ENCODE measurements around the gene PRR23A. TPM values are rescaled to one million over a fixed set of nuclear protein-coding genes. Genes with fewer than 3 reads are reported as not detected.

PRR23A gene
- total RNA-seq, 1 experiment from 2014 or later = not detected

DNA sequence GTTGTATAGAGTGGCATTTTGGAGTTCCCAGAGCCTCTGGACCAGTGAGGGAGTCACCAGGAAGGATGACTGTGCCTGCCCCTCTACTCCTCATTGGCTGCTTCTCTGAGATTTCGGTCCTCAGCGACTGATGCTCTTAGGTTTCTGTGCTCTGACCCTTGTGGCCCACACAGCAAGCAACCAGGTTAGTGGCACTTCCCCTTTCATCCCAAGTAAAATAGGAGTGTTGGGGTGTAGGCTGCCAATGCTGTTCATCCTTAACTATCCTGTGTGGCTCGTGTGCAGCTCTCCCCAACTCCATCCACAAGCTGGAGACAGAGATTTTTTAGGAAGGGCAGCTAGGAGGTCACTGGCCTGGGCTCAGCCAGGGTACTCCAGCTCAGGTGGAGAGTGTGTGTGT, 21.3 kb downstream of the PRR23A start (continued):
- TF ChIP-seq, protein P1, sequence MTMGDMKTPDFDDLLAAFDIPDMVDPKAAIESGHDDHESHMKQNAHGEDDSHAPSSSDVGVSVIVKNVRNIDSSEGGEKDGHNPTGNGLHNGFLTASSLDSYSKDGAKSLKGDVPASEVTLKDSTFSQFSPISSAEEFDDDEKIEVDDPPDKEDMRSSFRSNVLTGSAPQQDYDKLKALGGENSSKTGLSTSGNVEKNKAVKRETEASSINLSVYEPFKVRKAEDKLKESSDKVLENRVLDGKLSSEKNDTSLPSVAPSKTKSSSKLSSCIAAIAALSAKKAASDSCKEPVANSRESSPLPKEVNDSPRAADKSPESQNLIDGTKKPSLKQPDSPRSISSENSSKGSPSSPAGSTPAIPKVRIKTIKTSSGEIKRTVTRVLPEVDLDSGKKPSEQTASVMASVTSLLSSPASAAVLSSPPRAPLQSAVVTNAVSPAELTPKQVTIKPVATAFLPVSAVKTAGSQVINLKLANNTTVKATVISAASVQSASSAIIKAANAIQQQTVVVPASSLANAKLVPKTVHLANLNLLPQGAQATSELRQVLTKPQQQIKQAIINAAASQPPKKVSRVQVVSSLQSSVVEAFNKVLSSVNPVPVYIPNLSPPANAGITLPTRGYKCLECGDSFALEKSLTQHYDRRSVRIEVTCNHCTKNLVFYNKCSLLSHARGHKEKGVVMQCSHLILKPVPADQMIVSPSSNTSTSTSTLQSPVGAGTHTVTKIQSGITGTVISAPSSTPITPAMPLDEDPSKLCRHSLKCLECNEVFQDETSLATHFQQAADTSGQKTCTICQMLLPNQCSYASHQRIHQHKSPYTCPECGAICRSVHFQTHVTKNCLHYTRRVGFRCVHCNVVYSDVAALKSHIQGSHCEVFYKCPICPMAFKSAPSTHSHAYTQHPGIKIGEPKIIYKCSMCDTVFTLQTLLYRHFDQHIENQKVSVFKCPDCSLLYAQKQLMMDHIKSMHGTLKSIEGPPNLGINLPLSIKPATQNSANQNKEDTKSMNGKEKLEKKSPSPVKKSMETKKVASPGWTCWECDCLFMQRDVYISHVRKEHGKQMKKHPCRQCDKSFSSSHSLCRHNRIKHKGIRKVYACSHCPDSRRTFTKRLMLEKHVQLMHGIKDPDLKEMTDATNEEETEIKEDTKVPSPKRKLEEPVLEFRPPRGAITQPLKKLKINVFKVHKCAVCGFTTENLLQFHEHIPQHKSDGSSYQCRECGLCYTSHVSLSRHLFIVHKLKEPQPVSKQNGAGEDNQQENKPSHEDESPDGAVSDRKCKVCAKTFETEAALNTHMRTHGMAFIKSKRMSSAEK (CRISPR knock-in tag; IDR thresholded peaks at IDR 0.05; ENCODE audit: borderline replicate concordance) = no peak
- TF ChIP-seq GABPB1 (CRISPR knock-in tag; IDR thresholded peaks at IDR 0.05) = no peak
- no peak for TF ChIP-seq ZNF396 (CRISPR knock-in tag; IDR thresholded peaks at IDR 0.05; ENCODE audit: borderline replicate concordance)
- no peak for TF ChIP-seq SMAD3 (CRISPR knock-in tag; IDR thresholded peaks at IDR 0.05; ENCODE audit: borderline replicate concordance)

- TF ChIP-seq, protein P2, sequence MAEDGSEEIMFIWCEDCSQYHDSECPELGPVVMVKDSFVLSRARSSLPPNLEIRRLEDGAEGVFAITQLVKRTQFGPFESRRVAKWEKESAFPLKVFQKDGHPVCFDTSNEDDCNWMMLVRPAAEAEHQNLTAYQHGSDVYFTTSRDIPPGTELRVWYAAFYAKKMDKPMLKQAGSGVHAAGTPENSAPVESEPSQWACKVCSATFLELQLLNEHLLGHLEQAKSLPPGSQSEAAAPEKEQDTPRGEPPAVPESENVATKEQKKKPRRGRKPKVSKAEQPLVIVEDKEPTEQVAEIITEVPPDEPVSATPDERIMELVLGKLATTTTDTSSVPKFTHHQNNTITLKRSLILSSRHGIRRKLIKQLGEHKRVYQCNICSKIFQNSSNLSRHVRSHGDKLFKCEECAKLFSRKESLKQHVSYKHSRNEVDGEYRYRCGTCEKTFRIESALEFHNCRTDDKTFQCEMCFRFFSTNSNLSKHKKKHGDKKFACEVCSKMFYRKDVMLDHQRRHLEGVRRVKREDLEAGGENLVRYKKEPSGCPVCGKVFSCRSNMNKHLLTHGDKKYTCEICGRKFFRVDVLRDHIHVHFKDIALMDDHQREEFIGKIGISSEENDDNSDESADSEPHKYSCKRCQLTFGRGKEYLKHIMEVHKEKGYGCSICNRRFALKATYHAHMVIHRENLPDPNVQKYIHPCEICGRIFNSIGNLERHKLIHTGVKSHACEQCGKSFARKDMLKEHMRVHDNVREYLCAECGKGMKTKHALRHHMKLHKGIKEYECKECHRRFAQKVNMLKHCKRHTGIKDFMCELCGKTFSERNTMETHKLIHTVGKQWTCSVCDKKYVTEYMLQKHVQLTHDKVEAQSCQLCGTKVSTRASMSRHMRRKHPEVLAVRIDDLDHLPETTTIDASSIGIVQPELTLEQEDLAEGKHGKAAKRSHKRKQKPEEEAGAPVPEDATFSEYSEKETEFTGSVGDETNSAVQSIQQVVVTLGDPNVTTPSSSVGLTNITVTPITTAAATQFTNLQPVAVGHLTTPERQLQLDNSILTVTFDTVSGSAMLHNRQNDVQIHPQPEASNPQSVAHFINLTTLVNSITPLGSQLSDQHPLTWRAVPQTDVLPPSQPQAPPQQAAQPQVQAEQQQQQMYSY (CRISPR knock-in tag; IDR thresholded peaks at IDR 0.05) = no peak
- TF ChIP-seq ZNF396 (CRISPR knock-in tag; IDR thresholded peaks at IDR 0.05; ENCODE audit: borderline replicate concordance) (no peak), PRRX2 (CRISPR knock-in tag; IDR thresholded peaks at IDR 0.05) (no peak), ETV6 (CRISPR knock-in tag; IDR thresholded peaks at IDR 0.05) (no peak), ZNF263 (CRISPR knock-in tag; IDR thresholded peaks at IDR 0.05; ENCODE audit: low read depth) (no peak), ZNF232 (CRISPR knock-in tag; IDR thresholded peaks at IDR 0.05) (no peak), NR1H2 (CRISPR knock-in tag; IDR thresholded peaks at IDR 0.05) (no peak)
- TF ChIP-seq, protein P3, sequence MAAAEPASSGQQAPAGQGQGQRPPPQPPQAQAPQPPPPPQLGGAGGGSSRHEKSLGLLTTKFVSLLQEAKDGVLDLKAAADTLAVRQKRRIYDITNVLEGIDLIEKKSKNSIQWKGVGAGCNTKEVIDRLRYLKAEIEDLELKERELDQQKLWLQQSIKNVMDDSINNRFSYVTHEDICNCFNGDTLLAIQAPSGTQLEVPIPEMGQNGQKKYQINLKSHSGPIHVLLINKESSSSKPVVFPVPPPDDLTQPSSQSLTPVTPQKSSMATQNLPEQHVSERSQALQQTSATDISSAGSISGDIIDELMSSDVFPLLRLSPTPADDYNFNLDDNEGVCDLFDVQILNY (CRISPR knock-in tag; IDR thresholded peaks at IDR 0.05) = no peak
- TF ChIP-seq, protein P4, sequence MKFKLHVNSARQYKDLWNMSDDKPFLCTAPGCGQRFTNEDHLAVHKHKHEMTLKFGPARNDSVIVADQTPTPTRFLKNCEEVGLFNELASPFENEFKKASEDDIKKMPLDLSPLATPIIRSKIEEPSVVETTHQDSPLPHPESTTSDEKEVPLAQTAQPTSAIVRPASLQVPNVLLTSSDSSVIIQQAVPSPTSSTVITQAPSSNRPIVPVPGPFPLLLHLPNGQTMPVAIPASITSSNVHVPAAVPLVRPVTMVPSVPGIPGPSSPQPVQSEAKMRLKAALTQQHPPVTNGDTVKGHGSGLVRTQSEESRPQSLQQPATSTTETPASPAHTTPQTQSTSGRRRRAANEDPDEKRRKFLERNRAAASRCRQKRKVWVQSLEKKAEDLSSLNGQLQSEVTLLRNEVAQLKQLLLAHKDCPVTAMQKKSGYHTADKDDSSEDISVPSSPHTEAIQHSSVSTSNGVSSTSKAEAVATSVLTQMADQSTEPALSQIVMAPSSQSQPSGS (CRISPR knock-in tag; IDR thresholded peaks at IDR 0.05; ENCODE audit: borderline replicate concordance, low read depth) = no peak
- ChIA-PET CTCF (interaction anchor here (1.7 kb wide), 1 partner anchor 15 kb away, joined by 6 read pairs; no protein-coding TSS in a partner anchor), POLR2A (no interaction called here)
- DNase-seq (ENCODE audit: low spot score) (no peak), ATAC-seq (no peak)
- H3K27me3 Mint-ChIP-seq (ENCODE audit: low read depth) = 0 out of 2 replicates have a peak, but pooled peaks cover 4% of the 10 kb centered on the region
- no peaks in the 10 kb centered on the region for H3K36me3 Mint-ChIP-seq
- no peak overlapping the region for H3K4me3 Mint-ChIP-seq
- H3K9me3 Mint-ChIP-seq = no peaks in the 10 kb centered on the region
- no peak overlapping the region for H3K27ac Mint-ChIP-seq
- no peaks in the 10 kb centered on the region for H3K4me1 Mint-ChIP-seq
These were observed 30.0 kb downstream of the PRR23A start for GRCh38 chr3:138976047-138976446.

GRCh38 chr3:138975351-138975750, 30.7 kb downstream of the PRR23A start:
- DNase-seq (ENCODE audit: low spot score) (no peak), ATAC-seq (no peak)
- H3K9me3 Mint-ChIP-seq = no peaks in the 10 kb centered on the region
- CTCF ChIA-PET = interaction anchor here (0.8 to 1.7 kb wide), 3 partner anchors 14 to 52 kb away, joined by 4 to 6 read pairs (median 5); no protein-coding TSS in a partner anchor
- H3K36me3 Mint-ChIP-seq = no peaks in the 10 kb centered on the region
- H3K27ac Mint-ChIP-seq = no peak overlapping the region
- H3K27me3 Mint-ChIP-seq (ENCODE audit: low read depth) = 0 out of 2 replicates have a peak, but pooled peaks cover 4% of the 10 kb centered on the region
- H3K4me3 Mint-ChIP-seq = no peak overlapping the region
- POLR2A ChIA-PET = no interaction called here
- no peaks in the 10 kb centered on the region for H3K4me1 Mint-ChIP-seq
- TF ChIP-seq USF2 (CRISPR knock-in tag; IDR thresholded peaks at IDR 0.05) = no peak
- TF ChIP-seq, protein P5, sequence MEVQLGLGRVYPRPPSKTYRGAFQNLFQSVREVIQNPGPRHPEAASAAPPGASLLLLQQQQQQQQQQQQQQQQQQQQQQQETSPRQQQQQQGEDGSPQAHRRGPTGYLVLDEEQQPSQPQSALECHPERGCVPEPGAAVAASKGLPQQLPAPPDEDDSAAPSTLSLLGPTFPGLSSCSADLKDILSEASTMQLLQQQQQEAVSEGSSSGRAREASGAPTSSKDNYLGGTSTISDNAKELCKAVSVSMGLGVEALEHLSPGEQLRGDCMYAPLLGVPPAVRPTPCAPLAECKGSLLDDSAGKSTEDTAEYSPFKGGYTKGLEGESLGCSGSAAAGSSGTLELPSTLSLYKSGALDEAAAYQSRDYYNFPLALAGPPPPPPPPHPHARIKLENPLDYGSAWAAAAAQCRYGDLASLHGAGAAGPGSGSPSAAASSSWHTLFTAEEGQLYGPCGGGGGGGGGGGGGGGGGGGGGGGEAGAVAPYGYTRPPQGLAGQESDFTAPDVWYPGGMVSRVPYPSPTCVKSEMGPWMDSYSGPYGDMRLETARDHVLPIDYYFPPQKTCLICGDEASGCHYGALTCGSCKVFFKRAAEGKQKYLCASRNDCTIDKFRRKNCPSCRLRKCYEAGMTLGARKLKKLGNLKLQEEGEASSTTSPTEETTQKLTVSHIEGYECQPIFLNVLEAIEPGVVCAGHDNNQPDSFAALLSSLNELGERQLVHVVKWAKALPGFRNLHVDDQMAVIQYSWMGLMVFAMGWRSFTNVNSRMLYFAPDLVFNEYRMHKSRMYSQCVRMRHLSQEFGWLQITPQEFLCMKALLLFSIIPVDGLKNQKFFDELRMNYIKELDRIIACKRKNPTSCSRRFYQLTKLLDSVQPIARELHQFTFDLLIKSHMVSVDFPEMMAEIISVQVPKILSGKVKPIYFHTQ (CRISPR knock-in tag; IDR thresholded peaks at IDR 0.05) = no peak
- TF ChIP-seq GABPB1 (CRISPR knock-in tag; IDR thresholded peaks at IDR 0.05) = no peak
- TF ChIP-seq OVOL2 (CRISPR knock-in tag; IDR thresholded peaks at IDR 0.05; ENCODE audit: borderline replicate concordance) = no peak
- TF ChIP-seq ZNF425 (CRISPR knock-in tag; conservative IDR thresholded peaks at IDR 0.05) = no peak
